ENCODE data around the gene SHISAL2A. TPM values are rescaled to one million over a fixed set of nuclear protein-coding genes. Genes with fewer than 3 reads are reported as not detected.
A peak's percentile ranks its signal among the peaks of the same experiment; 100 is the strongest.

The SHISAL2A gene
- total and polyA plus RNA-seq, 2 donors from 2014 or later = 2.5 TPM; not detected in 1

- Histone ChIP-seq H3K27me3 (ENCODE audit: control insufficient read depth, insufficient read depth, low read length) (no peaks in the 10 kb centered on the region), H3K9ac (ENCODE audit: low read length in 3 of 3) (no peak overlapping the region), H3K4me1 (ENCODE audit: control insufficient read depth in 2 of 3, insufficient read depth in 2 of 3, low read depth in 1 of 3, low read length in 3 of 3) (no peaks in the 10 kb centered on the region), H3K27ac (ENCODE audit: low read depth in 2 of 2, low read length in 2 of 2) (no peak overlapping the region), H3K4me3 (ENCODE audit: low read length in 3 of 3) (no peak overlapping the region), H3K36me3 (ENCODE audit: control insufficient read depth in 2 of 3, insufficient read depth in 3 of 3, low read length in 3 of 3) (no peaks in the 10 kb centered on the region), H3K9me3 (ENCODE audit: control insufficient read depth in 2 of 3, insufficient read depth in 1 of 3, low read length in 3 of 3) (no peaks in the 10 kb centered on the region)
- TF ChIP-seq CTCF (IDR thresholded peaks at IDR 0.05; ENCODE audit: borderline replicate concordance, extremely low read depth, insufficient read depth) = no peak
- intact Hi-C loops (cut with DNase I) = no loop called here
- FAIRE-seq (no peak), DNase-seq (no peak)
These were observed 40.5 kb downstream of the SHISAL2A start for GRCh38 chr1:52673513-52673912.

- H3K27ac ChIP-seq (ENCODE audit: low read depth in 2 of 2, low read length in 2 of 2) = no peak overlapping the region
- no peak overlapping the region for H3K9ac ChIP-seq (ENCODE audit: low read length in 3 of 3)
- no peaks in the 10 kb centered on the region for H3K9me3 ChIP-seq (ENCODE audit: control insufficient read depth in 2 of 3, insufficient read depth in 1 of 3, low read length in 3 of 3)
- no peaks in the 10 kb centered on the region for H3K27me3 ChIP-seq (ENCODE audit: control insufficient read depth, insufficient read depth, low read length)
- intact Hi-C loops (cut with DNase I) = no loop called here
- H3K36me3 ChIP-seq (ENCODE audit: control insufficient read depth in 2 of 3, insufficient read depth in 3 of 3, low read length in 3 of 3) = no peaks in the 10 kb centered on the region
- no peak for TF ChIP-seq CTCF (IDR thresholded peaks at IDR 0.05; ENCODE audit: borderline replicate concordance, extremely low read depth, insufficient read depth)
- no peak overlapping the region for H3K4me3 ChIP-seq (ENCODE audit: low read length in 3 of 3)
- DNase-seq = peak in 1 of 5 donors; percentile 24
- H3K4me1 ChIP-seq (ENCODE audit: control insufficient read depth in 2 of 3, insufficient read depth in 2 of 3, low read depth in 1 of 3, low read length in 3 of 3) = no peaks in the 10 kb centered on the region
- FAIRE-seq = no peak
These were observed 41.8 kb downstream of the SHISAL2A start for GRCh38 chr1:52674497-52675384.

GRCh38 chr1:52676249-52676903 lies 43.4 kb downstream of the SHISAL2A start:
- Histone ChIP-seq H3K36me3 (ENCODE audit: control insufficient read depth in 2 of 3, insufficient read depth in 3 of 3, low read length in 3 of 3) (no peaks in the 10 kb centered on the region), H3K27ac (ENCODE audit: low read depth in 2 of 2, low read length in 2 of 2) (no peak overlapping the region), H3K27me3 (ENCODE audit: control insufficient read depth, insufficient read depth, low read length) (no peaks in the 10 kb centered on the region), H3K9me3 (ENCODE audit: control insufficient read depth in 2 of 3, insufficient read depth in 1 of 3, low read length in 3 of 3) (no peaks in the 10 kb centered on the region), H3K9ac (ENCODE audit: low read length in 3 of 3) (no peak overlapping the region), H3K4me3 (ENCODE audit: low read length in 3 of 3) (no peak overlapping the region), H3K4me1 (ENCODE audit: control insufficient read depth in 2 of 3, insufficient read depth in 2 of 3, low read depth in 1 of 3, low read length in 3 of 3) (no peaks in the 10 kb centered on the region)
- peak; percentile 36 to 77 (median 43) for DNase-seq
- FAIRE-seq = no peak
- intact Hi-C loops (cut with DNase I) = no loop called here
- TF ChIP-seq CTCF (IDR thresholded peaks at IDR 0.05; ENCODE audit: borderline replicate concordance, extremely low read depth, insufficient read depth) = no peak

All from kidney (tissue), 14 donors.